Stomach smooth muscle (tissue), 2 donors: ENCODE measurements around the gene NRSN2.
"Not testable (repeated sequence)": the region's sequence is repeated elsewhere in the genome, so short reads cannot be mapped to it uniquely, and the experiment has no call there.

Experiments
- H3K27ac ChIP-seq: one replicate; pipeline ENCODE4 v1.7.0; 2013; ENCODE audit warnings: mild to moderate bottlenecking, low read length, inconsistent platforms
- H3K27me3 ChIP-seq, 2 donors: one replicate each; pipeline ENCODE4 v1.7.0; 2013; ENCODE audit warnings: low read length in 2 of 2; ENCODE audit not compliant: insufficient read depth in 2 of 2, control insufficient read depth in 1 of 2
- H3K36me3 ChIP-seq, 2 donors: one replicate each; pipeline ENCODE4 v1.7.0; 2013; ENCODE audit warnings: low read length in 2 of 2; ENCODE audit not compliant: control insufficient read depth in 2 of 2, insufficient read depth in 2 of 2
- H3K4me1 ChIP-seq: one replicate; pipeline ENCODE4 v1.7.0; 2013; ENCODE audit warnings: low read length; ENCODE audit not compliant: control insufficient read depth, insufficient read depth
- H3K4me3 ChIP-seq, 2 donors: one replicate each; pipeline ENCODE4 v1.7.0; 2013; ENCODE audit warnings: low read length in 2 of 2
- H3K9ac ChIP-seq, 2 donors: one replicate each; pipeline ENCODE4 v1.7.0; 2013; ENCODE audit warnings: low read length in 2 of 2, mild to moderate bottlenecking in 1 of 2
- H3K9me3 ChIP-seq, 2 donors: one replicate each; pipeline ENCODE4 v1.7.0; 2013; ENCODE audit warnings: low read length in 2 of 2; ENCODE audit not compliant: control insufficient read depth in 2 of 2
- donor health status: healthy.
- donor health status: Pancreatic carcinoma.

The NRSN2 gene

DNA sequence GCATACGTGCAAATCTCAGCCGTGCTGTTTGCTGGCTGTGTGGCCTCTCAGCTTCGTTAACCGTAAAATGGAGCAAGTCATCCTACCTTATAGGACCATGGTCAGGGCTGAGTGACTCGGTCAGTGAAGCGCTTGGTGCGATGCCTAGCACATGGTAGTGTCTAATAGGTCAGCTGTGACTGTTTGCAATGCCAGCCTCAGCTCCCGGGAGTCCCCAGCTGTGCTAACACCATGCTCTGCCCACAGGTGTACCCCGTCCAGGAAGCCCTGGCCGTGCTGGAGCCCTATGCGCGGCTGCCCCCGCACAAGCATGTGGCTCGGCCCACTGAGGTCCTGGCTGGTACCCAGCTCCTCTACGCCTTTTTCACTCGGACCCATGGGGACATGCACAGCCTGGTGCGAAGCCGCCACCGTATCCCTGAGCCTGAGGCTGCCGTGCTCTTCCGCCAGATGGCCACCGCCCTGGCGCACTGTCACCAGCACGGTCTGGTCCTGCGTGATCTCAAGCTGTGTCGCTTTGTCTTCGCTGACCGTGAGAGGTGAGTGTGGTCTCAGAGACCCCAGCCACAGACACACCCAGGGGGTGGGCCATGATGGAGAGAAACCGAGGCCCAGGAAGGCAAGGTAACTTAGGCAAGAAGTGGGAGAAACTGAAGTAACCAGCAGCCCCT is 44.3 kb downstream of the NRSN2 start:
- Histone ChIP-seq H3K9ac (no peak overlapping the region), H3K4me3 (no peak overlapping the region), H3K27me3 (no peaks in the 10 kb centered on the region), H3K27ac (no peak overlapping the region), H3K36me3 (no peaks in the 10 kb centered on the region), H3K4me1 (no peaks in the 10 kb centered on the region), H3K9me3 (no peaks in the 10 kb centered on the region)

DNA sequence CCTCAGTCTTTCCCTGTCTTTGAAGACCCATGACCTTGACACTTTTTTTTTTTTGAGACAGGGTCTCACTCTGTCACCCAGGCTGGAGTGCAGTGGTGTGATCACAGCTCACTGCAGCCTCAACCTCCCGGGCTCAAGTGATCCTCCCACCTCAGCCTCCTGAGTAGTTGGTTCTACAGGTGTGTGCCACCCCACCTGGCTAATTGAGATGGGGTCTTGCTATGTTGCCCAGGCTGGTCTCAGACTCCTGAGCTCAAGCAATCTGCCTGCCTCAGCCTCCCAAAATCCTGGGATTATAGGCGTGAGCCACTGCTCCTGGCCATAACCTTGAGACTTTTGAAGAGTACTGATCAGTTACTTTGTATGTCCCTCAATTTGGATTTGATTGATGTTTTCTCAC is 46.4 kb downstream of the NRSN2 start:
- H3K36me3 ChIP-seq, H3K27ac ChIP-seq, H3K9ac ChIP-seq, H3K4me3 ChIP-seq, H3K27me3 ChIP-seq, H3K9me3 ChIP-seq, H3K4me1 ChIP-seq: not testable (repeated sequence)

DNA sequence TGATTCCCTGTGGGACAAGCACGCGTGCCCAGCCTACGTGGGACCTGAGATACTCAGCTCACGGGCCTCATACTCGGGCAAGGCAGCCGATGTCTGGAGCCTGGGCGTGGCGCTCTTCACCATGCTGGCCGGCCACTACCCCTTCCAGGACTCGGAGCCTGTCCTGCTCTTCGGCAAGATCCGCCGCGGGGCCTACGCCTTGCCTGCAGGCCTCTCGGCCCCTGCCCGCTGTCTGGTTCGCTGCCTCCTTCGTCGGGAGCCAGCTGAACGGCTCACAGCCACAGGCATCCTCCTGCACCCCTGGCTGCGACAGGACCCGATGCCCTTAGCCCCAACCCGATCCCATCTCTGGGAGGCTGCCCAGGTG is 49.3 kb downstream of the NRSN2 start:
- Histone ChIP-seq H3K27me3 (peaks cover 0 to 3% of the 10 kb centered on the region in 2 donors), H3K27ac (no peak overlapping the region), H3K9me3 (no peaks in the 10 kb centered on the region), H3K4me3 (no peak overlapping the region), H3K4me1 (no peaks in the 10 kb centered on the region), H3K9ac (no peak overlapping the region), H3K36me3 (no peaks in the 10 kb centered on the region)

DNA sequence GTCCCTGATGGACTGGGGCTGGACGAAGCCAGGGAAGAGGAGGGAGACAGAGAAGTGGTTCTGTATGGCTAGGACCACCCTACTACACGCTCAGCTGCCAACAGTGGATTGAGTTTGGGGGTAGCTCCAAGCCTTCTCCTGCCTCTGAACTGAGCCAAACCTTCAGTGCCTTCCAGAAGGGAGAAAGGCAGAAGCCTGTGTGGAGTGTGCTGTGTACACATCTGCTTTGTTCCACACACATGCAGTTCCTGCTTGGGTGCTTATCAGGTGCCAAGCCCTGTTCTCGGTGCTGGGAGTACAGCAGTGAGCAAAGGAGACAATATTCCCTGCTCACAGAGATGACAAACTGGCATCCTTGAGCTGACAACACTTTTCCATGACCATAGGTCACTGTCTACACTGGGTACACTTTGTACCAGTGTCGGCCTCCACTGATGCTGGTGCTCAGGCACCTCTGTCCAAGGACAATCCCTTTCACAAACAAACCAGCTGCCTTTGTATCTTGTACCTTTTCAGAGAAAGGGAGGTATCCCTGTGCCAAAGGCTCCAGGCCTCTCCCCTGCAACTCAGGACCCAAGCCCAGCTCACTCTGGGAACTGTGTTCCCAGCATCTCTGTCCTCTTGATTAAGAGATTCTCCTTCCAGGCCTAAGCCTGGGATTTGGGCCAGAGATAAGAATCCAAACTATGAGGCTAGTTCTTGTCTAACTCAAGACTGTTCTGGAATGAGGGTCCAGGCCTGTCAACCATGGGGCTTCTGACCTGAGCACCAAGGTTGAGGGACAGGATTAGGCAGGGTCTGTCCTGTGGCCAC is 49.9 kb downstream of the NRSN2 start:
- no peak overlapping the region for H3K27ac ChIP-seq
- peaks cover 0 to 4% of the 10 kb centered on the region in 2 donors for H3K27me3 ChIP-seq
- H3K9ac ChIP-seq: no peak overlapping the region
- H3K9me3 ChIP-seq: no peaks in the 10 kb centered on the region
- H3K4me1 ChIP-seq: no peaks in the 10 kb centered on the region
- no peak overlapping the region for H3K4me3 ChIP-seq
- no peaks in the 10 kb centered on the region for H3K36me3 ChIP-seq

DNA sequence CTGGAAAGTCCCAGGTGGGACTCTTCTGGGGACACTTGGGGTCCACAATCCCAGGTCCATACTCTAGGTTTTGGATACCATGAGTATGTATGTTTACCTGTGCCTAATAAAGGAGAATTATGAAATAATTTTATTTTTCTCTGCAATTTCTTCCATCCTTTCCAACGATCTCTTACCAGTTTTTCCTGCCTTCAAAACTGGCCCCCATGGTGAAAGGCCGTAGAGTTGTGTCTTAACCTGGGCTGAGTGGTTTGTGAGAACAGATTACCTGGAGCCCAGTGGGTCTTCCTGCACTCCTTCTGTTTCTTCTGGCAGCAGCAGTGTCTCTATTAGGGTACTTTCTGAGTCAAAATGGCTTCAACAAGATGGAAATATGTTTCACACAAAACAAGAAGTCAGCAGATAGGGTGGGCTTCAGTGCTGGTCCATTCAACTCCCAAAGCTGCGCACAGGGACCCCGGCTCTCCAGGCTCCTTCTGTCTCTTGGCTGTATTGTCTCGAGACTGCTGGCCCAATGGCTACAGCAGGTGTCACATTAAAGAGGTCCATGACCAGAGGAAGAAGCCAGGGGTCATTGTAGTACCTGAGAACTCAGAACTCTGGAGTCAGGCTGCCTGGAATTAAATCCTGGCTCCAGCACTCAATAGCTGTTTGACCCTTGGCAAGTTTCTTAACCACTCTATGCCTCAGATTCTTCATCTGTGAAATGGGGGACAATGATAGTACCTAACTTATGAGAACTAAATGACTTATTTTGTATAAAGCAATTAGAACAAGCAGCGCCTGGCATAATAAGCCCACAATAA is 50.7 kb downstream of the NRSN2 start:
- no peak overlapping the region for H3K4me3 ChIP-seq
- H3K27me3 ChIP-seq: peaks cover 0 to 5% of the 10 kb centered on the region in 2 donors
- H3K4me1 ChIP-seq: no peaks in the 10 kb centered on the region
- no peaks in the 10 kb centered on the region for H3K36me3 ChIP-seq
- no peak overlapping the region for H3K9ac ChIP-seq
- no peak overlapping the region for H3K27ac ChIP-seq
- H3K9me3 ChIP-seq: no peaks in the 10 kb centered on the region

DNA sequence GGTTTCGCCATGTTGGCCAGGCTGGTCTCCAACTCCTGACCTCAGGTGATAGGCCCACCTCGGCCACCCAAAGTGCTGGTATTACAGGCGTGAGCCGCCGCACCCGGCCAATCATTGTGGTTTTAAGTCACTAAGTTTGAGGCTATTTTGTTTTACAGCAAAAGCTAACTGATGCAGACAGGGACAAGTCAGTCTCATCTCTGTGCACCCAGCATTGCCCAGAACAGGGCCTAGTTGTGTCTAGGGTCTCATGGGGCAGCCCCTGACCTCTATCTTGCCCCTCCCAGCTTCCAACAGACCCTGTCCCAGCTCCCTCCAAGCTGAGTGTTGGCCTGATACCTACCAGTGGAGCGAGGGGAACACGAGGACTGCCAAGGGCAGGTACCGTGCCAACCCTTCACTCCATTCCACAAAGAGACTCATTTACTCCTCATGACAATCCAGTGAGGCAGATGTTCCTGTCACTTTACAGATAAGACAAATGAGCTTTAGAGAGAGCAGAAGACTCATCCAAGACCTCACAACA is 52.3 kb downstream of the NRSN2 start:
- Histone ChIP-seq H3K4me1 (no peaks in the 10 kb centered on the region), H3K9me3 (no peaks in the 10 kb centered on the region), H3K9ac (no peak overlapping the region), H3K36me3 (no peaks in the 10 kb centered on the region), H3K4me3 (no peak overlapping the region), H3K27me3 (peaks cover 0 to 5% of the 10 kb centered on the region in 2 donors), H3K27ac (no peak overlapping the region)

DNA sequence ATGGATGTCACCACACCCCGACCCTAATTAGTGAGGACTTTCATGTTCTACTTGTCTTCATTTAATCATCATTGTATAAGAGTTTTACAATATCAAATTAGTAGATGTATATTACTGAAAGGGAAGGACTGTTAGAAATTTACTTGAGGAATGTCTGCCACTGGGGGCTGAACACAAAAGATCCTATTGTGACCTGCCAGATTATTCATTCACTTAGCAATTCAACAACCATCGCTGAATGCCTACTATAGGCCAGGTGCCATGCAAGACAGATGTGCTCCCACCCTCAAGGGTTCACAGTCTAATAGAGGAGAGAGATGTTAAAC is 53.2 kb downstream of the NRSN2 start:
- no peaks in the 10 kb centered on the region for H3K9me3 ChIP-seq
- H3K27ac ChIP-seq: no peak overlapping the region
- H3K4me1 ChIP-seq: no peaks in the 10 kb centered on the region
- peaks cover 0 to 5% of the 10 kb centered on the region in 2 donors for H3K27me3 ChIP-seq
- no peaks in the 10 kb centered on the region for H3K36me3 ChIP-seq
- H3K9ac ChIP-seq: no peak overlapping the region
- no peak overlapping the region for H3K4me3 ChIP-seq

DNA sequence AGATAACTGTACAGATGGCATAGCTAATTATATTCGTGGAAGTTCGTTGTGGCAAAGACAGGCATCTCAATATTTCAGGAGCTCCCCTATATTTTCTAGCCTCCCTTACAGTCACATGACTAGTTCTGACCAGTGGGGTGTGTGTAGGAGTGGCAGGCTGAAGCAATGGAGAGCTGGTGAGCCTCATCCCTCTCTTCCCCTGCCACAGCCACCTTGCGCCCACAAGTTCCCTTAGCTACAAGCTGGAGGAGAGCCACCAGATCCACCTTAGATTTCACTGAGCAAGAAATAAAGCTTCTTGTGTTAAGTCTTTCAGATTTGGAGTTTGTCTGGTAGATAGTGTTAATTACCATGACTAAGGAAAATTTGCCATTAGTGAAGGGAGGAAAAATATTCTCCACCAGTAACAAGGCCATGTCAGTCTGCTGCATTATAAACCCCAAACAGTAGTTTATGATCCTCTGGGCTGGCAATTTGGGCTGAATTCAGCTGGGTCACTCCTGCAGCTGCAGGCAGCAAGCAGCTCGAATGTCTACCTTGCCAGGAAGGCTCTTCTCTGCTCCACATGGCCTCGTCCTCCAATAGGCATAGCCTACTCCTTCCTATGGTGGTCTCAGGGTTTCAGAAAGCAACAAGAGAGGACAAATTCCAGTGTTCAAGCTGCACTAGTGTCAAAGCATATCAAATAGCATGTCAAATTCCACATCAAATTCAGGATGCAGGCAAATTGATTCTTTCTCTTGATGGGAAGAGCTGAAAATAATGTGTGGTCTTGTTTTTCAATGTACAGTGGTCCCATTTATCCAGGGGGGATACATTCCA is 53.8 kb downstream of the NRSN2 start:
- Histone ChIP-seq H3K9me3 (no peaks in the 10 kb centered on the region), H3K9ac (no peak overlapping the region), H3K27me3 (peaks cover 0 to 5% of the 10 kb centered on the region in 2 donors), H3K36me3 (no peaks in the 10 kb centered on the region), H3K4me1 (no peaks in the 10 kb centered on the region), H3K27ac (no peak overlapping the region), H3K4me3 (no peak overlapping the region)

DNA sequence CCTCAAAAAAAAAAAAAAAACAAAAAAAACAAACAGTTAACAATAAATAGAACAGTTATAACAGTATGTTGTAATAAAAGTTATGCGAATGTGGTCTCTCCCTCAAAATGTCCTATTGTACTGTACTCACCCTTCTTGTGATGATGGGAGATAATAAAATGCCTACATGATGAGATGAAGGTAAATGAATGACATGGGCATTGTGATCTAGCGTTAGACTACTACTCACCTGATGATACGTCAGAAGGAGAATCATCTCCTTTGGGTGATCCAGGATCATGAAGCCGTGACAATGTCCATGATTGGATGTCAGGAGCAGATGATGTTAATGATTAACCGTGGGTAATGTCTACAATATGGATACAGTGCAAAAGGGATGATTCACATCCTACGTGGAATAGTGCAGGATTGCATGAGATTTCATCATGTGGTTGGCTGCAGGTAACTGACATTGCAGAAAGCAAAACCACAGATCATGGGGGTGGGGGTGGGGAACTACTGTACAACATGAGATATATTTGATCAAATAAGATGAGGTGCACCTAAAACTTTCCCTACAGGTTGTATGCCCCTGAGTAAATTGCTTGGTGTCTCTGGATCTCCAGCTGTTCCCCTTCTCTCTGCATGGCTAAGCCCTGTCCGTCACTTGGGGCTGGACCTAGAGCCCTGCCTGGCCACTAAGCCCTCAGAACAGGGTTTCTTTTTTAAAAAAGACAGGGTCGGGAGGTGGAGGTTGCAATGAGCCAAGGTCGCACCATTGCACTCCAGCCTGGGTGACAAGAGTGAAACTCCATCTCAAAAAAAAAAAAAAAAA is 55.0 kb downstream of the NRSN2 start:
- Histone ChIP-seq H3K4me3 (no peak overlapping the region), H3K9ac (peak overlapping the region in 1 of 2 donors; percentile 21), H3K27me3 (peaks cover 0 to 5% of the 10 kb centered on the region in 2 donors)

More for the DNA sequence above, 55.0 kb downstream of the NRSN2 start:
- Histone ChIP-seq H3K4me1 (peaks cover under 1% of the 10 kb centered on the region), H3K9me3 (no peaks in the 10 kb centered on the region), H3K27ac (no peak overlapping the region), H3K36me3 (no peaks in the 10 kb centered on the region)
